Liver (tissue), 9 donors: ENCODE measurements around the gene KRT222. TPM values are rescaled to one million over a fixed set of nuclear protein-coding genes. Genes with fewer than 3 reads are reported as not detected.

Source experiments
- DNase-seq: peaks from one replicate; pipeline ENCODE4 v3.0.0-alpha.2; 2017; ENCODE audit warnings: low spot score
- H3K27ac ChIP-seq, 2 donors: one replicate each; pipeline ENCODE4 v1.7.0; 2013; ENCODE audit warnings: inconsistent platforms in 2 of 2, low read length in 2 of 2, control low read depth in 1 of 2, low read depth in 1 of 2, mild to moderate bottlenecking in 1 of 2
- H3K27me3 ChIP-seq, 4 donors: one replicate each; pipeline versions ENCODE4 v1.6.1 to v1.7.0; 2013; ENCODE audit warnings: low read length in 3 of 4, inconsistent platforms in 1 of 4, mild to moderate bottlenecking in 1 of 4, moderate library complexity in 1 of 4; ENCODE audit not compliant: control insufficient read depth in 4 of 4, insufficient read depth in 4 of 4
- H3K36me3 ChIP-seq, 4 donors: one replicate each; pipeline versions ENCODE4 v1.6.1 to v1.7.0; 2013; ENCODE audit warnings: low read length in 3 of 4, mild to moderate bottlenecking in 3 of 4, low read depth in 1 of 4, moderate library complexity in 1 of 4; ENCODE audit not compliant: control insufficient read depth in 4 of 4, insufficient read depth in 3 of 4
- H3K4me1 ChIP-seq, 4 donors: one replicate each; pipeline versions ENCODE4 v1.6.1 to v1.7.0; 2013; ENCODE audit warnings: low read length in 3 of 4, mild to moderate bottlenecking in 3 of 4, moderate library complexity in 1 of 4; ENCODE audit not compliant: control insufficient read depth in 4 of 4, insufficient read depth in 4 of 4
- H3K4me3 ChIP-seq, 3 donors: one replicate each; pipeline versions ENCODE4 v1.6.1 to v1.7.0; 2013; ENCODE audit warnings: low read length in 3 of 3, control low read depth in 1 of 3, low read depth in 1 of 3, mild to moderate bottlenecking in 1 of 3
- H3K9ac ChIP-seq, 2 donors: one replicate each; pipeline ENCODE4 v1.7.0; 2013; ENCODE audit warnings: low read length in 2 of 2, mild to moderate bottlenecking in 2 of 2, moderate library complexity in 2 of 2, control low read depth in 1 of 2, low read depth in 1 of 2
- H3K9me3 ChIP-seq, 4 donors: one replicate each; pipeline versions ENCODE4 v1.6.1 to v1.7.0; 2013; ENCODE audit warnings: low read length in 3 of 4; ENCODE audit not compliant: control insufficient read depth in 4 of 4
- ATF3 ChIP-seq: IDR thresholded peaks from 2 replicates; pipeline ENCODE4 v1.6.1; 2016; ENCODE audit warnings: antibody characterized with exemption
- EGR1 ChIP-seq, 2 donors: IDR thresholded peaks; 2 replicates each; pipeline ENCODE4 v1.6.1; 2016 to 2018; ENCODE audit warnings: antibody characterized with exemption in 2 of 2, low read depth in 2 of 2
- FOXA1 ChIP-seq: IDR thresholded peaks from 2 replicates; pipeline ENCODE4 v1.6.1; 2016; ENCODE audit warnings: antibody characterized with exemption
- FOXA2 ChIP-seq: IDR thresholded peaks from 2 replicates; pipeline ENCODE4 v1.6.1; 2016; ENCODE audit warnings: antibody characterized with exemption
- GABPA ChIP-seq, 2 donors: IDR thresholded peaks in 1 of 2; conservative IDR thresholded peaks in 1 of 2; 2 replicates each; pipeline ENCODE4 v1.6.1; 2016; ENCODE audit warnings: antibody characterized with exemption in 2 of 2, mild to moderate bottlenecking in 1 of 2, moderate library complexity in 1 of 2
- HNF4A ChIP-seq, 2 donors: conservative IDR thresholded peaks; 2 replicates each; pipeline ENCODE4 v1.6.1; 2016; ENCODE audit warnings: antibody characterized with exemption in 2 of 2, mild to moderate bottlenecking in 2 of 2
- HNF4G ChIP-seq: IDR thresholded peaks from 2 replicates; pipeline ENCODE4 v1.6.1; 2016; ENCODE audit warnings: antibody characterized with exemption
- JUND ChIP-seq, 2 donors: IDR thresholded peaks; 2 replicates each; pipeline ENCODE4 v1.6.1; 2016; ENCODE audit warnings: antibody characterized with exemption in 2 of 2
- NR2F2 ChIP-seq: IDR thresholded peaks from 2 replicates; pipeline ENCODE4 v1.6.1; 2016; ENCODE audit warnings: antibody characterized with exemption
- RAD21 ChIP-seq, 2 donors: IDR thresholded peaks; 2 replicates each; pipeline ENCODE4 v1.6.1; 2016; ENCODE audit warnings: antibody characterized with exemption in 2 of 2, mild to moderate bottlenecking in 2 of 2
- REST ChIP-seq: IDR thresholded peaks from 2 replicates; pipeline ENCODE4 v1.6.1; 2016; ENCODE audit warnings: antibody characterized with exemption, mild to moderate bottlenecking
- RXRA ChIP-seq, 2 donors: IDR thresholded peaks; 2 replicates each; pipeline ENCODE4 v1.6.1; 2017 to 2018; ENCODE audit warnings: antibody characterized with exemption in 2 of 2, mild to moderate bottlenecking in 1 of 2
- SP1 ChIP-seq: IDR thresholded peaks from 2 replicates; pipeline ENCODE4 v1.6.1; 2018; ENCODE audit warnings: antibody characterized with exemption, mild to moderate bottlenecking
- TAF1 ChIP-seq: conservative IDR thresholded peaks from 2 replicates; pipeline ENCODE4 v1.6.1; 2016; ENCODE audit warnings: antibody characterized with exemption, mild to moderate bottlenecking
- YY1 ChIP-seq: IDR thresholded peaks from 2 replicates; pipeline ENCODE4 v1.6.1; 2016; ENCODE audit warnings: antibody characterized with exemption, mild to moderate bottlenecking
- ZBTB33 ChIP-seq: IDR thresholded peaks from 2 replicates; pipeline ENCODE4 v1.6.1; 2016; ENCODE audit warnings: antibody characterized with exemption
- WGBS: extraction: QIAGEN DNeasy Blood & Tissue Kit; methylation state at CpG from one replicate; pipeline ENCODE4 v1.1.7; 2013; 5-methylcytosine and 5-hydroxymethylcytosine counted together
- polyA plus RNA-seq, 2 donors: library from polyadenylated mRNA; stranded (reverse) in 1 of 2; unstranded in 1 of 2; fragments of 200-250 nt in 1 of 2; fragments of >200 nt in 1 of 2; fragmentation: Nextera tagmentation in 1 of 2; extraction: Ambion mirVana in 1 of 2; gene quantifications; one replicate each; pipeline versions ENCODE4 v1.2.1 to v1.2.3, GENCODE V29; 2013 to 2015
- total RNA-seq, 2 donors: library from RNA; depleted of rRNA; stranded (reverse); fragments of >200 nt; gene quantifications; one replicate each; pipeline ENCODE4 v1.2.3, GENCODE V29; 2014
- TF ChIP-seq, protein P1 (sequence below): fragments of 150-350 bp; IDR thresholded peaks from 2 replicates; pipeline ENCODE4 v1.5.1; 2017; ENCODE audit warnings: improper control_type of control experiment, low read depth, low read length; ENCODE audit not compliant: missing input control
- TF ChIP-seq, protein P2 (sequence below): IDR thresholded peaks from 2 replicates; pipeline ENCODE4 v1.6.1; 2016; ENCODE audit warnings: antibody characterized with exemption
- donor health status: healthy.
- donor health status: healthy.
- donor health status: healthy.
- donor health status: healthy.
- donor health status: healthy.

The KRT222 gene
- total and polyA plus RNA-seq, 4 donors, result 1.9 to 5.6 (median 2.9) TPM

DNA sequence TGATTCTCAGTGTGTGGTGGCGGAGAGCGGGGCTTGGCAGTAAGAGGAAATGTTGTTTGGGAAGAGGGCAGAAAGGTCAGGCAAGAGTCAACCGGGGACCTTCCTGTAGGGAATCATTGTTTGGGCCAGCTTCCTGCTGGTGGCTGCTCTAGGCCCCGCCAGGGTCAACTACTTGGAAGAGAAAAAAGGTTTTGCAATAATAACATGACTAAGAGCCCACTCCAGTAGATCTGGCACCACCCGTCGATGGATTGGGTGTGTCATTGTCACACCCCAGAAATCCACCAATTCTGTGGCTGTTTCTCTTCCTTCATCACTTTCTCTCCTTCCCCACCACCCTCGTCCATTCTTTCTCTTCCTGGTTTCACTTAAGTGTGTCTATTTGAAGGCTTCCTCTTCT, 42.8 kb upstream of the KRT222 start:
- TF ChIP-seq ZBTB33 (no peak), RAD21 (IDR thresholded peaks at IDR 0.05) (peak in 1 of 2 donors; percentile 6), HNF4A (conservative IDR thresholded peaks at IDR 0.05) (no peak), NR2F2 (peak; percentile 98), ATF3 (no peak), GABPA (IDR thresholded peaks at IDR 0.05 in 1 of 2, conservative IDR thresholded peaks at IDR 0.05 in 1 of 2) (no peak), EGR1 (IDR thresholded peaks at IDR 0.05; ENCODE audit: low read depth in 2 of 2) (no peak), HNF4G (no peak), SP1 (peak; percentile 11)
- TF ChIP-seq, protein P1, sequence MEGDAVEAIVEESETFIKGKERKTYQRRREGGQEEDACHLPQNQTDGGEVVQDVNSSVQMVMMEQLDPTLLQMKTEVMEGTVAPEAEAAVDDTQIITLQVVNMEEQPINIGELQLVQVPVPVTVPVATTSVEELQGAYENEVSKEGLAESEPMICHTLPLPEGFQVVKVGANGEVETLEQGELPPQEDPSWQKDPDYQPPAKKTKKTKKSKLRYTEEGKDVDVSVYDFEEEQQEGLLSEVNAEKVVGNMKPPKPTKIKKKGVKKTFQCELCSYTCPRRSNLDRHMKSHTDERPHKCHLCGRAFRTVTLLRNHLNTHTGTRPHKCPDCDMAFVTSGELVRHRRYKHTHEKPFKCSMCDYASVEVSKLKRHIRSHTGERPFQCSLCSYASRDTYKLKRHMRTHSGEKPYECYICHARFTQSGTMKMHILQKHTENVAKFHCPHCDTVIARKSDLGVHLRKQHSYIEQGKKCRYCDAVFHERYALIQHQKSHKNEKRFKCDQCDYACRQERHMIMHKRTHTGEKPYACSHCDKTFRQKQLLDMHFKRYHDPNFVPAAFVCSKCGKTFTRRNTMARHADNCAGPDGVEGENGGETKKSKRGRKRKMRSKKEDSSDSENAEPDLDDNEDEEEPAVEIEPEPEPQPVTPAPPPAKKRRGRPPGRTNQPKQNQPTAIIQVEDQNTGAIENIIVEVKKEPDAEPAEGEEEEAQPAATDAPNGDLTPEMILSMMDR, result no peak
- TF ChIP-seq, protein P2, sequence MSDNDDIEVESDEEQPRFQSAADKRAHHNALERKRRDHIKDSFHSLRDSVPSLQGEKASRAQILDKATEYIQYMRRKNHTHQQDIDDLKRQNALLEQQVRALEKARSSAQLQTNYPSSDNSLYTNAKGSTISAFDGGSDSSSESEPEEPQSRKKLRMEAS, result peak; percentile 32
- Histone ChIP-seq H3K4me3 (no peak overlapping the region), H3K4me1 (peaks cover 0 to 1% (median 0%) of the 10 kb centered on the region in 4 donors), H3K9ac (no peak overlapping the region), H3K9me3 (no peaks in the 10 kb centered on the region), H3K36me3 (no peaks in the 10 kb centered on the region), H3K27ac (no peak overlapping the region), H3K27me3 (no peaks in the 10 kb centered on the region)
- no peak for DNase-seq
- WGBS, result 57% methylated on average over 7 of the region's 7 CpGs

- 75% methylated on average over 4 of the region's 4 CpGs for WGBS
- H3K4me1 ChIP-seq, result peaks cover 0 to 1% (median 0%) of the 10 kb centered on the region in 4 donors
- H3K27ac ChIP-seq, result no peak overlapping the region
- no peaks in the 10 kb centered on the region for H3K36me3 ChIP-seq
- H3K9ac ChIP-seq, result no peak overlapping the region
- no peaks in the 10 kb centered on the region for H3K9me3 ChIP-seq
- H3K27me3 ChIP-seq, result no peaks in the 10 kb centered on the region
- TF ChIP-seq REST (no peak), JUND (IDR thresholded peaks at IDR 0.05) (no peak), TAF1 (no peak), NR2F2 (no peak), SP1 (no peak), YY1 (no peak), FOXA2 (no peak), RXRA (IDR thresholded peaks at IDR 0.05) (no peak), RAD21 (IDR thresholded peaks at IDR 0.05) (no peak), ZBTB33 (no peak), ATF3 (no peak), HNF4G (no peak), GABPA (IDR thresholded peaks at IDR 0.05 in 1 of 2, conservative IDR thresholded peaks at IDR 0.05 in 1 of 2) (no peak), HNF4A (conservative IDR thresholded peaks at IDR 0.05) (no peak), EGR1 (IDR thresholded peaks at IDR 0.05; ENCODE audit: low read depth in 2 of 2) (no peak), FOXA1 (no peak)
- TF ChIP-seq, protein P2, result no peak
- TF ChIP-seq, protein P1, result no peak
- no peak overlapping the region for H3K4me3 ChIP-seq
- no peak for DNase-seq
Observed at GRCh38 chr17:40705584-40705983, 40.6 kb upstream of the KRT222 start.
